Naive thymus-derived CD4-positive, alpha-beta T cell (primary cell): Measurements from ENCODE around the gene FAM184B. TPM values are rescaled to one million over a fixed set of nuclear protein-coding genes. Genes with fewer than 3 reads are reported as not detected.

Source experiments
- ATAC-seq: fragments of 150-1000 bp; cut with Tn5 transposase; 2 replicates; pipeline ENCODE4 v1.10.0; 2021; ENCODE audit warnings: mild to moderate bottlenecking, moderate library complexity
- CTCF ChIA-PET: fragments of 350-600 bp; sonication (Branson Sonifier 250); formaldehyde crosslinking; loops from one replicate; lab custom pipeline; 2021; ENCODE audit warnings: antibody characterized with exemption; lab: Charles Lee
- POLR2A ChIA-PET: fragments of 350-600 bp; sonication (Branson Sonifier 250); formaldehyde crosslinking; loops from one replicate; lab custom pipeline; 2021; ENCODE audit warnings: antibody characterized with exemption, inconsistent platforms; lab: Charles Lee
- DNase-seq, 9 donors: peaks; one replicate each; pipeline versions ENCODE4 v3.0.0 to v3.0.0-alpha.2; 2020 to 2022; ENCODE audit warnings: mixed read lengths in 1 of 9
- H3K27ac ChIP-seq: one replicate; pipeline ENCODE4 v1.7.0; 2013; ENCODE audit warnings: mild to moderate bottlenecking, low read depth, low read length, moderate library complexity
- H3K27me3 ChIP-seq, 2 donors: one replicate each; pipeline ENCODE4 v1.7.0; 2013; ENCODE audit warnings: low read length in 2 of 2, mild to moderate bottlenecking in 2 of 2, moderate library complexity in 2 of 2; ENCODE audit not compliant: control insufficient read depth in 2 of 2, insufficient read depth in 2 of 2
- H3K36me3 ChIP-seq, 3 experiments: 1 replicate in 2 of 3; 2 replicates in 1 of 3; pipeline ENCODE4 v1.7.0; 2013; ENCODE audit warnings: low read length in 3 of 3, mild to moderate bottlenecking in 3 of 3, moderate library complexity in 1 of 3; ENCODE audit not compliant: insufficient read depth in 3 of 3, control insufficient read depth in 2 of 3
- H3K4me1 ChIP-seq, 2 donors: one replicate each; pipeline ENCODE4 v1.7.0; 2013; ENCODE audit warnings: low read length in 2 of 2, mild to moderate bottlenecking in 2 of 2, moderate library complexity in 1 of 2; ENCODE audit not compliant: control insufficient read depth in 2 of 2, insufficient read depth in 2 of 2
- H3K4me3 ChIP-seq: 2 replicates; pipeline ENCODE4 v1.7.0; 2013; ENCODE audit warnings: mild to moderate bottlenecking, low read length
- H3K9me3 ChIP-seq, 3 experiments: 1 replicate in 2 of 3; 2 replicates in 1 of 3; pipeline ENCODE4 v1.7.0; 2013; ENCODE audit warnings: low read length in 3 of 3; ENCODE audit not compliant: control insufficient read depth in 2 of 3
- H3K27ac Mint-ChIP-seq, 9 donors: one replicate each; pipeline ENCODE4 v1.8.0; 2020 to 2022; ENCODE audit warnings: mixed read lengths in 9 of 9, mild to moderate bottlenecking in 8 of 9, moderate library complexity in 5 of 9, inconsistent platforms in 2 of 9
- H3K27me3 Mint-ChIP-seq, 5 donors: one replicate each; pipeline ENCODE4 v1.8.0; 2021 to 2022; ENCODE audit warnings: mixed read lengths in 5 of 5, mild to moderate bottlenecking in 1 of 5
- H3K36me3 Mint-ChIP-seq, 5 donors: one replicate each; pipeline ENCODE4 v1.8.0; 2020 to 2022; ENCODE audit warnings: mixed read lengths in 5 of 5, mild to moderate bottlenecking in 3 of 5, inconsistent platforms in 1 of 5
- H3K4me1 Mint-ChIP-seq, 7 donors: one replicate each; pipeline ENCODE4 v1.8.0; 2020 to 2022; ENCODE audit warnings: mixed read lengths in 7 of 7, mild to moderate bottlenecking in 3 of 7, inconsistent platforms in 1 of 7
- H3K4me3 Mint-ChIP-seq, 10 donors: one replicate each; pipeline ENCODE4 v1.8.0; 2020 to 2022; ENCODE audit warnings: mild to moderate bottlenecking in 10 of 10, mixed read lengths in 10 of 10, moderate library complexity in 6 of 10, inconsistent platforms in 2 of 10
- H3K9me3 Mint-ChIP-seq, 11 donors: one replicate each; pipeline ENCODE4 v1.8.0; 2020 to 2022; ENCODE audit warnings: mixed read lengths in 11 of 11, mild to moderate bottlenecking in 4 of 11, inconsistent platforms in 1 of 11, moderate library complexity in 1 of 11
- intact Hi-C, 2 donors: fragments of 100-400 bp; cut with micrococcal nuclease; formaldehyde crosslinking; loops; one replicate each; pipeline ENCODE4 v1.15.1; 2023
- polyA plus RNA-seq, 2 donors: library from polyadenylated mRNA; unstranded; fragments of 300-500 nt; fragmentation: Illumina TruSeq; gene quantifications; one replicate each; pipeline ENCODE4 v1.2.3, GENCODE V29; 2021
- total RNA-seq, 6 experiments: library from RNA in 5 of 6; stranded (reverse) in 5 of 6; gene quantifications; 1 replicate in 5 of 6; 2 replicates in 1 of 6; pipeline ENCODE4 v1.2.3 and lab custom pipeline; 2021 to 2026

FAM184B gene
- total and polyA plus RNA-seq, 7 experiments from 2014 or later, result 0.08 TPM; not detected in 6

- Mint-ChIP-seq H3K27me3 (peaks cover 4 to 18% (median 12%) of the 10 kb centered on the region in 5 donors), H3K27ac (no peak overlapping the region), H3K9me3 (peaks cover 2 to 30% (median 14%) of the 10 kb centered on the region in 11 donors), H3K36me3 (peaks cover 0 to 9% (median 0%) of the 10 kb centered on the region in 5 donors), H3K4me1 (no peaks in the 10 kb centered on the region), H3K4me3 (no peak overlapping the region)
- Histone ChIP-seq H3K9me3 (peaks cover 0 to 9% (median 0%) of the 10 kb centered on the region in 3 experiments), H3K27ac (no peak overlapping the region), H3K4me3 (no peak overlapping the region), H3K36me3 (no peaks in the 10 kb centered on the region), H3K4me1 (no peaks in the 10 kb centered on the region), H3K27me3 (no peaks in the 10 kb centered on the region)
- ChIA-PET CTCF (no interaction called here), POLR2A (no interaction called here)
- no peak for ATAC-seq
- DNase-seq, result no peak
- intact Hi-C loops, result no loop called here
Measured at GRCh38 chr4:17699380-17699779, 82.0 kb downstream of the FAM184B start.

GRCh38 chr4:17698116-17698515 lies 83.3 kb downstream of the FAM184B start:
- Mint-ChIP-seq H3K4me3 (no peak overlapping the region), H3K27me3 (peaks cover 8 to 21% (median 12%) of the 10 kb centered on the region in 5 donors), H3K27ac (no peak overlapping the region), H3K9me3 (peaks cover 2 to 30% (median 14%) of the 10 kb centered on the region in 11 donors), H3K36me3 (peaks cover 0 to 9% (median 0%) of the 10 kb centered on the region in 5 donors), H3K4me1 (no peaks in the 10 kb centered on the region)
- Histone ChIP-seq H3K36me3 (no peaks in the 10 kb centered on the region), H3K4me1 (no peaks in the 10 kb centered on the region), H3K9me3 (peaks cover 0 to 9% (median 0%) of the 10 kb centered on the region in 3 experiments), H3K4me3 (no peak overlapping the region), H3K27ac (no peak overlapping the region), H3K27me3 (no peaks in the 10 kb centered on the region)
- no peak for ATAC-seq
- ChIA-PET CTCF (no interaction called here), POLR2A (no interaction called here)
- intact Hi-C loops, result no loop called here
- DNase-seq, result no peak

DNA sequence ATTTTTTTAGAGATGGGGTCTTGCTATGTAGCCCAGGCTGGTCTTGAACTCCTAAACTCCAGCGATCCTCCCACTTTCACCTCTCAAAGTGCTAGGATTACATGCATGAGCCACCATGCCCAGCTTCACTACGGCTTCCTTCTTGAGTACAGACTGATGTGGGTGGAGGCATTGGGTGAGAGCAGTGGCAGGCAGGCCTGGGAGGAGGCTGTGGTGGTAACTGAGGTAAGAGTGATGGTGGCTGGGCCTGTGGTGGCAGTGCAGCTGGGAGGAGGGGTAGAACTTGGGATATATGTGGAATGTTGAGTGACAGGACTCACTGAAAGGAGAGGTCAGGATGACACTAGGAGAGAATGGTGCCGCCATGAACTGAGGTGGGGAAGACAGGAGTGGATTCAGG lies 86.1 kb downstream of the FAM184B start:
- peaks cover 0 to 9% (median 0%) of the 10 kb centered on the region in 5 donors for H3K36me3 Mint-ChIP-seq
- ChIA-PET CTCF (no interaction called here), POLR2A (no interaction called here)
- Histone ChIP-seq H3K36me3 (no peaks in the 10 kb centered on the region), H3K27ac (no peak overlapping the region), H3K27me3 (no peaks in the 10 kb centered on the region), H3K4me3 (no peak overlapping the region), H3K9me3 (peaks cover 0 to 9% (median 0%) of the 10 kb centered on the region in 3 experiments), H3K4me1 (no peaks in the 10 kb centered on the region)
- H3K4me3 Mint-ChIP-seq, result no peak overlapping the region
- no peak for DNase-seq
- H3K27me3 Mint-ChIP-seq, result peaks cover 11 to 22% (median 13%) of the 10 kb centered on the region in 5 donors
- intact Hi-C loops, result no loop called here
- no peak for ATAC-seq
- no peaks in the 10 kb centered on the region for H3K4me1 Mint-ChIP-seq
- peaks cover 2 to 28% (median 12%) of the 10 kb centered on the region in 11 donors for H3K9me3 Mint-ChIP-seq
- peak overlapping the region in 1 of 9 donors; percentile 21 for H3K27ac Mint-ChIP-seq

GRCh38 chr4:17694552-17694951 lies 86.9 kb downstream of the FAM184B start:
- Mint-ChIP-seq H3K27ac (no peak overlapping the region), H3K4me1 (no peaks in the 10 kb centered on the region), H3K36me3 (peaks cover 0 to 8% (median 0%) of the 10 kb centered on the region in 5 donors), H3K9me3 (peaks cover 2 to 23% (median 10%) of the 10 kb centered on the region in 11 donors), H3K4me3 (no peak overlapping the region), H3K27me3 (peaks cover 11 to 22% (median 13%) of the 10 kb centered on the region in 5 donors)
- no peaks in the 10 kb centered on the region for H3K36me3 ChIP-seq
- CTCF ChIA-PET, result interaction anchor here (0.7 kb wide), 1 partner anchor 59 kb away, joined by 6 read pairs; no protein-coding TSS in a partner anchor
- H3K9me3 ChIP-seq, result peaks cover 0 to 5% (median 0%) of the 10 kb centered on the region in 3 experiments
- no peak overlapping the region for H3K4me3 ChIP-seq
- ATAC-seq (no peak), DNase-seq (no peak)
- H3K27me3 ChIP-seq, result no peaks in the 10 kb centered on the region
- intact Hi-C loops, result no loop called here
- POLR2A ChIA-PET, result no interaction called here
- H3K4me1 ChIP-seq, result no peaks in the 10 kb centered on the region
- H3K27ac ChIP-seq, result no peak overlapping the region

GRCh38 chr4:17690898-17691297 lies 90.5 kb downstream of the FAM184B start:
- no peak for DNase-seq
- Histone ChIP-seq H3K27me3 (no peaks in the 10 kb centered on the region), H3K27ac (no peak overlapping the region), H3K36me3 (no peaks in the 10 kb centered on the region), H3K9me3 (no peaks in the 10 kb centered on the region), H3K4me1 (no peaks in the 10 kb centered on the region), H3K4me3 (no peak overlapping the region)
- no peak overlapping the region for H3K27ac Mint-ChIP-seq
- H3K9me3 Mint-ChIP-seq, result no peaks in the 10 kb centered on the region
- H3K4me1 Mint-ChIP-seq, result no peaks in the 10 kb centered on the region
- no peaks in the 10 kb centered on the region for H3K36me3 Mint-ChIP-seq
- peaks cover 0 to 11% (median 9%) of the 10 kb centered on the region in 5 donors for H3K27me3 Mint-ChIP-seq
- ATAC-seq, result no peak
- intact Hi-C loops, result no loop called here
- ChIA-PET CTCF (interaction anchor here (0.6 kb wide), 1 partner anchor 54 kb away, joined by 3 read pairs; no protein-coding TSS in a partner anchor), POLR2A (no interaction called here)
- no peak overlapping the region for H3K4me3 Mint-ChIP-seq

- Histone ChIP-seq H3K4me1 (no peaks in the 10 kb centered on the region), H3K9me3 (no peaks in the 10 kb centered on the region), H3K36me3 (no peaks in the 10 kb centered on the region), H3K4me3 (no peak overlapping the region), H3K27me3 (no peaks in the 10 kb centered on the region), H3K27ac (no peak overlapping the region)
- H3K4me3 Mint-ChIP-seq, result no peak overlapping the region
- no peaks in the 10 kb centered on the region for H3K36me3 Mint-ChIP-seq
- CTCF ChIA-PET, result no interaction called here
- H3K27ac Mint-ChIP-seq, result no peak overlapping the region
- intact Hi-C loops, result no loop called here
- no peaks in the 10 kb centered on the region for H3K4me1 Mint-ChIP-seq
- H3K9me3 Mint-ChIP-seq, result no peaks in the 10 kb centered on the region
- ATAC-seq, result no peak
- peaks cover 0 to 9% (median 5%) of the 10 kb centered on the region in 5 donors for H3K27me3 Mint-ChIP-seq
- no peak for DNase-seq
- POLR2A ChIA-PET, result no interaction called here
Measured at GRCh38 chr4:17690135-17690534, 91.3 kb downstream of the FAM184B start.

DNA sequence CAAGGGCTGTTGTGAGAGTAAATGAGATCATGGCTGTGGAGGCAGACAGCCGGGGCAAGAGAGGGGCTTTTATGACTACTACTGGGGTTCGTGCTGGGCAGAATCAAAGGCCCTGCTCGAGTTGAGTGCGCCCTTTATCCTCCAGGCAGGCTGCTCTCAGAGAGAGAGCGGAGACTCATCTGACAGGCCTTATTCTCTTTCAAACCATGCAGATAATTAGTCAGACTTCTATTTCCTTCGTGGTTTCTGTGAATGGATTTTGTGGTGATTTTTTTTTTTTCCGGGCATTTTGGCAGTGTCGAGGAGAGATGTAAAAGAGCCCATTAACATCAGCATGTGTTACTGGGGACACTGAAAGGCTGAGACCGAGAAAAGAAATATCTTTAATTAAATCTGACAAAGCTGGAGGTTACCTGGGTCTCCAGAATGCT lies 93.4 kb downstream of the FAM184B start:
- POLR2A ChIA-PET, result no interaction called here
- peaks cover 0 to 4% (median 0%) of the 10 kb centered on the region in 5 donors for H3K27me3 Mint-ChIP-seq
- intact Hi-C loops, result no loop called here
- Histone ChIP-seq H3K27ac (no peak overlapping the region), H3K9me3 (no peaks in the 10 kb centered on the region), H3K36me3 (no peaks in the 10 kb centered on the region), H3K4me3 (no peak overlapping the region), H3K4me1 (no peaks in the 10 kb centered on the region), H3K27me3 (no peaks in the 10 kb centered on the region)
- no peaks in the 10 kb centered on the region for H3K4me1 Mint-ChIP-seq
- CTCF ChIA-PET, result interaction anchor here (0.7 kb wide), 1 partner anchor 129 kb away, joined by 3 read pairs; no protein-coding TSS in a partner anchor
- no peaks in the 10 kb centered on the region for H3K9me3 Mint-ChIP-seq
- H3K4me3 Mint-ChIP-seq, result no peak overlapping the region
- no peaks in the 10 kb centered on the region for H3K36me3 Mint-ChIP-seq
- ATAC-seq, result no peak
- DNase-seq, result no peak
- no peak overlapping the region for H3K27ac Mint-ChIP-seq
